ENCODE data around the gene NEK1. TPM values are rescaled to one million over a fixed set of nuclear protein-coding genes. Genes with fewer than 3 reads are reported as not detected.
"Not testable (repeated sequence)": the region's sequence is repeated elsewhere in the genome, so short reads cannot be mapped to it uniquely, and the experiment has no call there.

Gene NEK1
- total RNA-seq, 2 donors from 2014 or later, result 11.8 to 13.5 TPM

DNA sequence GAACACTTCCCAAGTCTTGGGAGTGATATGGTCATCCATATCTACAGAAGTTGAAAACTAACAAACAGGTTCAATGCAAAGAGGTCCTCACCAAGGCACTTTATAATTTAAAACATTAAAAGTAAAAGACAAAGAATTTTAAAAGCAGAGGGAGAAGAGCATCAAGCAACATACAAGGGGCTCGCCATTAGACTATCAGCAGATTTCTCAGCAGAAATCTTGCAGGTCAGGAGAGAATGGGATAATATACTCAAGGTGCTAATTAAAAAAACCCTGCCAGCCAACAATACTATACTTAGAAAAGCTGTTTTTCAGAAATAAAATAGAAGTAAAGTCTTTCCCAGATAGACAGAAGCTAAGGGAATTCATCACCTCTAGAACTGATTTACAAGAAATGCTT is 121.2 kb downstream of the NEK1 start:
- peaks cover 13% of the 10 kb centered on the region for H3K4me1 Mint-ChIP-seq
- no peak for ATAC-seq
- H3K27me3 Mint-ChIP-seq, result no peaks in the 10 kb centered on the region
- no peaks in the 10 kb centered on the region for H3K9me3 ChIP-seq (ENCODE audit: control insufficient read depth, low read length, poor library complexity, severe bottlenecking)
- H3K36me3 Mint-ChIP-seq (ENCODE audit: low read depth), result peaks cover 6% of the 10 kb centered on the region
- H3K4me3 Mint-ChIP-seq, result no peak overlapping the region
- DNase-seq, result no peak
- no peak overlapping the region for H3K27ac Mint-ChIP-seq

DNA sequence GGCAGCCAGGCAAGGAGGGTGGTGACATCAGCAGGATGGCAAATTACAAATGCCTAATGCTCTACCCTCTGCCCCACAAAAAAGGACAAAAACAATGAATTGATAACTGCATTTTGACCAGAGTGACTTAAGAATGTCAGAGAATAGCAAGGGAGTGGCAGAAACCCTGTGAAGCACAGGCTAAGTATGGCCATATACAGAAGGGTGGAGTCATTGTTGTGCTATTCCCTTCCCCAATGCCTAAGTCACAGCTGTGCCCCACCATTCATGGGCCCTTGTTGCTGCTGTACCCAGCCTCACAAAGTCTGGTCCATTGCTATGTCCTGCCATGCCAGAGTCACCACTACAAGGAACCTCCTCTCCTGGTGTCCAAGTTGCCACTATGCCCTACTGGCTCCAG is 123.1 kb downstream of the NEK1 start:
- H3K4me1 Mint-ChIP-seq, result peaks cover 13% of the 10 kb centered on the region
- DNase-seq (no peak), ATAC-seq (no peak)
- no peak overlapping the region for H3K4me3 Mint-ChIP-seq
- H3K36me3 Mint-ChIP-seq (ENCODE audit: low read depth), result peaks cover 6% of the 10 kb centered on the region
- no peak overlapping the region for H3K27ac Mint-ChIP-seq
- no peaks in the 10 kb centered on the region for H3K9me3 ChIP-seq (ENCODE audit: control insufficient read depth, low read length, poor library complexity, severe bottlenecking)
- no peaks in the 10 kb centered on the region for H3K27me3 Mint-ChIP-seq

DNA sequence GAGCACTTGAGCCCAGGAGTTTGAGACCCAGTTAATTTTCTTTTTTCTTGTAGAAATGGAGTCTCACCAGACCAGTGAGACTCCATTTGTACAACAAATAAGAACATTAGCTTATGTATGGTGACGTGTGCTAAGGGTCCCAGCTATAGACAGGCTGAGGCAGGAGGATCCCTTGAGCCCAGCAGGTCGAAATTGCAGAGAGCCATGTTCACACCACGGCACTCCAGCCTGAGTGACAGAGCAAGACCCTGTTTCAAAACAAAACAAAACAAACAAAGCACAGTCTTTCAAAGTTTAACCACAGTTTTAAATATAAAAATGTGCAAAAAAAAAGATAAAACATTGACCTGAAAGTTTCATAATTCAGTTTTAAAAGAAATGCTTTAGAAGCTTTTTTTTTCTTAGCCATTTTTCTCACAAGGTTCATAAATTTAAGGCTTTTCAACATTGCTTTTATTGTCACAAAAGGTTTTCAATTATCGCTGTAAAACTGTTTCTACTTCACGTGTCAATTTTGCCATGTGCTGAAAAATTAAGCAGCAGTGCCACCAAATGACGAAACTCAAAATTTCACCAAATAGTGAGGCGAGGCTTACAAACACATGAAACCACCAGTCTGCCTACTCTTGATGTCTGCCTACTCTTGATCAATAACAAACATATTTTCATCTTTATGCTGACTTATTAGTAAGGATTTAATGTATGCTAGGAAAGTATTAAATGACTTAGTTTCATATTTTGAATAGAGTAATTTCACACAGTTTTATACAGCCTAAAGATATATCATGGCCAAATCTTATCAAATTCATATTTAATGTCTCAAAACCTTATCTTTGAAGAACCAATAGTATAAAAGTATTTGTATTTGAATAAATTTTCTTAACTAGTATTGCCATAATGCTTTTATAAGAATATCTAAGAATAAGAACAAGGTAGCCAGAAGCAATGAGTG is 126.3 kb downstream of the NEK1 start:
- H3K27ac Mint-ChIP-seq, result no peak overlapping the region
- no peak for ATAC-seq
- H3K27me3 Mint-ChIP-seq, result no peaks in the 10 kb centered on the region

DNA sequence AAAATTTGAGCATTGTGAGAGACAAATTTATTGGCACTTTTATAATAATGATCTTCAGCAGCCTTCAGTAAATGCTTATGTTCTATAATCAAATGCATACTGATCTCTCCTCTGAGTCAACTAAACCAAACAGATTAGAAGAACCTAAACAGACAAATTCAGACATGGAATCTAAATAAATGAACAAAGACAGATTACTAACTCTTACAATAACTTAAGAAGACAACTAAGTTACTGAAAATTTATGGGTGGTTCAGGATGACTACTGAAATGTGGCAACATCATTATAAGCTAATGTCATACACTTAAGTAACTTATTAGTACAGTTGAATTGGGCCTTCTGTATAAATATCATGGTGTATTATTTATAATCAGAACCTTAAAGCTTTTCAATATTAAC is 127.3 kb downstream of the NEK1 start:
- DNase-seq, result no peak
- peaks cover 6% of the 10 kb centered on the region for H3K36me3 Mint-ChIP-seq (ENCODE audit: low read depth)
- H3K4me3 Mint-ChIP-seq, result no peak overlapping the region
- no peak for ATAC-seq
- peaks cover 3% of the 10 kb centered on the region for H3K4me1 Mint-ChIP-seq
- H3K27ac Mint-ChIP-seq, result peak overlapping the region; percentile 45
- H3K9me3 ChIP-seq (ENCODE audit: control insufficient read depth, low read length, poor library complexity, severe bottlenecking), result no peaks in the 10 kb centered on the region
- H3K27me3 Mint-ChIP-seq, result no peaks in the 10 kb centered on the region

More for the DNA sequence above, 126.3 kb downstream of the NEK1 start:
- H3K4me1 Mint-ChIP-seq, result peaks cover 7% of the 10 kb centered on the region
- peaks cover 9% of the 10 kb centered on the region for H3K36me3 Mint-ChIP-seq (ENCODE audit: low read depth)
- no peak overlapping the region for H3K4me3 Mint-ChIP-seq
- peak in 1 of 3 donors; percentile 20 for DNase-seq
- no peaks in the 10 kb centered on the region for H3K9me3 ChIP-seq (ENCODE audit: control insufficient read depth, low read length, poor library complexity, severe bottlenecking)

DNA sequence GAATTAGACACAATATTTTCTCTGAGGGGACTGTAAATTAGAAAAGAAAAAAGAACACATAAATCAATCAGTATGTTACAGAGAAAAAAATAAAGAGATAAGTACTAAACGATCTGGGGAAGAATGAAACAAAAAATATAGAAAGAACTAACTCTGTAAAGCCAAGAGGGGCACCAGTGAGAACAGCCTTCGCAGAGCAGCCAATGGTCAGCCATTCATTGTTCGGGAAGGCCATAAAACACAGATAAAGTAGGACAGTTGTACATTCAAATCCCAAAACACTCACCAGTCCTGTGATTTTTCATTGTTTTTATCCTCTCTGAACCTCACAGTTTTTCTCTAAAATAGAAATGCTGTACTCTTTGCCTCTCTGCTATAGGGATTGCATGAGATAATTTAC is 127.9 kb downstream of the NEK1 start:
- no peaks in the 10 kb centered on the region for H3K9me3 ChIP-seq (ENCODE audit: control insufficient read depth, low read length, poor library complexity, severe bottlenecking)
- Mint-ChIP-seq H3K27me3 (no peaks in the 10 kb centered on the region), H3K36me3 (ENCODE audit: low read depth) (peaks cover 4% of the 10 kb centered on the region), H3K27ac (peak overlapping the region; percentile 45), H3K4me1 (no peaks in the 10 kb centered on the region), H3K4me3 (no peak overlapping the region)
- no peak for DNase-seq
- ATAC-seq, result no peak

DNA sequence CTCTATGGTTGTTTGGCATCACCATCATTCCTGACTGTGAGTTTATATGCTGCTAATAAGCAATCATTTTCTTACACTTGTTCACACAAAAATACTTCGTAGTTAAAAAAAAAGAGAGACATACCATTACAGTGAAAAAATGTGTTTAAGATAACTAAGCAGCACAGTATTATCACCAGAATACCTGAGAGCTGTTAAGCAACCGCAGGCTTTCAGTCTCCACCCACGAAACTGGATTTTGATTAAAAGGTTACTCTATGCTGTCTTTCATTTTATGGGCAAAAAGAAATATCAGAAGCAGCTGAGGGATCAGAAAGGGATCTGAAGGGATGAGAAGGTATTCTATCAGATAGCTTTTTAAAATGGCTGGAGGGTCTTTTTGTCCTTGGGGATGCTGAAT is 148.3 kb downstream of the NEK1 start:
- no peaks in the 10 kb centered on the region for H3K9me3 ChIP-seq (ENCODE audit: control insufficient read depth, low read length, poor library complexity, severe bottlenecking)
- Mint-ChIP-seq H3K27ac (no peak overlapping the region), H3K4me1 (no peaks in the 10 kb centered on the region), H3K27me3 (no peaks in the 10 kb centered on the region), H3K4me3 (no peak overlapping the region), H3K36me3 (ENCODE audit: low read depth) (peaks cover 10% of the 10 kb centered on the region)
- DNase-seq (no peak), ATAC-seq (no peak)

DNA sequence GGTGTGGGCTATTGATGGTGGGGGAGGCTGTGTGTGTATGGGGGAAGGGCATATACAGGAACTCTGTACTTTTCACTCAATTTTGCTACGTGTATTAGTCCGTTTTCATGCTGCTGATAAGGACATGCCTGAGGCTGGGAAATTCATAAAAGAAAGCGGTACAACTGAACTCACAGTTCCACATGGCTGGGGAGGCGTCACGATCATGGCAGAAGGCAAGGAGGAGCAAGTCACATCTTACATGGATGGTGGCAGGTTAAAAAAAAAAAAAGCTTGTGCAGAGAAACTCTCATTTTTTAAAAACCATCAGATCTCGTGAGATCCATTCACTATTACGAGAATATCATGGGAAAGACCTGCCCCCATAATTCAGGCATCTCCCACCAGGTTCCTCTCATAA is 152.3 kb downstream of the NEK1 start:
- H3K27ac Mint-ChIP-seq, result no peak overlapping the region
- no peak for ATAC-seq
- H3K9me3 ChIP-seq (ENCODE audit: control insufficient read depth, low read length, poor library complexity, severe bottlenecking), result no peaks in the 10 kb centered on the region
- H3K4me1 Mint-ChIP-seq, result no peaks in the 10 kb centered on the region
- H3K4me3 Mint-ChIP-seq, result no peak overlapping the region
- DNase-seq, result no peak
- no peaks in the 10 kb centered on the region for H3K27me3 Mint-ChIP-seq
- peaks cover 20% of the 10 kb centered on the region for H3K36me3 Mint-ChIP-seq (ENCODE audit: low read depth)

DNA sequence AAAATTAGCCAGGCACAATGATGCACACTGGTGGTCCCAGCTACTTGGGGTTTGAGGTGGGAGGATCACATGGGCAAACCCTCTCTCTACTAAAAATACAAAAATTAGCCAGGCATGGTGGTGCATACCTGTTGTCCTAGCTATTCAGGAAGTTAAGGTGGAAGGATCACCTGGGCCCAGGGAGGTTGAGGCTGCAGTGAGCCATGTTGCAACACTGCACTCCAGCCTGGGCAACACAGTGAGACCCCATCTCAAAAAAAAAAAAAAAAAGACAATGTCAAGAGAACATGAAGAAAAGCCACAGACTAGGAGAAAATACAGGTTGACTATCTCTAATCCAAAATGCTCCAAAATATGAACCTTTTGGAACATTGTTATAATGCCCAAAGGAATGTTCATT is 153.8 kb downstream of the NEK1 start:
- Mint-ChIP-seq H3K4me1 (no peaks in the 10 kb centered on the region), H3K4me3 (no peak overlapping the region), H3K27me3 (no peaks in the 10 kb centered on the region), H3K27ac (no peak overlapping the region), H3K36me3 (ENCODE audit: low read depth) (peaks cover 20% of the 10 kb centered on the region)
- ATAC-seq, result no peak
- no peak for DNase-seq
- no peaks in the 10 kb centered on the region for H3K9me3 ChIP-seq (ENCODE audit: control insufficient read depth, low read length, poor library complexity, severe bottlenecking)

DNA sequence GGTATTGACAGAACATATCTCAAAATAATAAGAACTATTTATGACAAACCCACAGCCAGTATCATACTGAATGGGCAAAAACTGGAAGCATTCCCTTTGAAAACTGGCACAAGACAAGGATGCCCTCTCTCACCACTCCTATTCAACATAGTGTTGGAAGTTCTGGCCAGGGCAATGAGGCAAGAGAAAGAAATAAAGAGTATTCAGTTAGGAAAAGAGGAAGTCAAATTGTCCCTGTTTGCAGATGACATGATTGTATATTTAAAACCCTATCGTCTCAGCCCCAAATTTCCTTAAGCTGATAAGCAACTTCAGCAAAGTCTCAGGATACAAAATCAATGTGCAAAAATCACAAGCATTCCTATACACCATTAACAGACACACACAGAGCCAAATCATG is 159.7 kb downstream of the NEK1 start:
- not testable (repeated sequence) for DNase-seq; H3K4me1 Mint-ChIP-seq; H3K27me3 Mint-ChIP-seq; ATAC-seq; H3K4me3 Mint-ChIP-seq; H3K27ac Mint-ChIP-seq; H3K9me3 ChIP-seq (ENCODE audit: control insufficient read depth, low read length, poor library complexity, severe bottlenecking)
- H3K36me3 Mint-ChIP-seq (ENCODE audit: low read depth), result peaks cover 21% of the 10 kb centered on the region

DNA sequence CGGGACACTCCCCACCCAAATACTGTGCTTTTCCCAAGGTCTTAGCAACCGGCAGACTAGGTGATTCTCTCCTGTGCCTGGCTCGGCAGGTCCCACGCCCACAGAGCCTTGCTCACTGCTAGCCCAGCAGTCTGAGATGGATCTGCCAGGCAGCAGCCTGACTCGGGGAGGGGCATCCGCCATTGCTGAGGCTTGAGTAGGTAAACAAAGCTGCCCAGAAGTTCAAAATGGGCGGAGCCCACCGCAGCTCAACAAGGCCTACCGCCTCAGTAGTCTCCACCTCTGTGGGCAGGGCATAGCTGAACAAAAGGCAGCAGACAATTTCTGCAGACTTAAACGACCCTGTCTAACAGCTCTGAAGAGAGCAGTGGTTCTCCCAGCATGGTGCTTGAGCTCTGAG is 163.4 kb downstream of the NEK1 start:
- peaks cover 17% of the 10 kb centered on the region for H3K36me3 Mint-ChIP-seq (ENCODE audit: low read depth)
- not testable (repeated sequence) for H3K4me3 Mint-ChIP-seq; DNase-seq; H3K27me3 Mint-ChIP-seq; H3K4me1 Mint-ChIP-seq; H3K9me3 ChIP-seq (ENCODE audit: control insufficient read depth, low read length, poor library complexity, severe bottlenecking); ATAC-seq; H3K27ac Mint-ChIP-seq

DNA sequence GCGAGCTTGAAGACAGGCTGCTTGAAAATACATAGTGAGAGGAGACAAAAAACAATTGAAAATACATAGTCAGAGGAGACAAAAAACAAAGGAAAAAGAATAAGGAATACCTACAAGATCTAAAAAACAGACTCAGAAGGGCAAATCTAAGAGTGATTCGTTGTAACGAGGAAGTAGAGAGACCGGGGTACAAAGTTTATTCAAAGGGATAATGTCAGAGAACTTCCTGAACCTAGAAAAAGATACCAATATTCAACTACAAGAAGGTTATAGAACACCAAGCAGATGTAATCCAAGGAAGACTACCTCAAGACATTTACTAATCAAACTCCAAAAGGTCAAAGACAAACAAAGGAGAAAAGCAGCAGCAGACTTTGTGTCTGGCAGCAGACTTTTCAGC is 165.6 kb downstream of the NEK1 start:
- H3K9me3 ChIP-seq (ENCODE audit: control insufficient read depth, low read length, poor library complexity, severe bottlenecking), result no peaks in the 10 kb centered on the region
- no peak for ATAC-seq
- no peaks in the 10 kb centered on the region for H3K4me1 Mint-ChIP-seq
- H3K27ac Mint-ChIP-seq, result no peak overlapping the region
- H3K36me3 Mint-ChIP-seq (ENCODE audit: low read depth), result peaks cover 15% of the 10 kb centered on the region
- H3K27me3 Mint-ChIP-seq, result no peaks in the 10 kb centered on the region
- no peak overlapping the region for H3K4me3 Mint-ChIP-seq
- no peak for DNase-seq

DNA sequence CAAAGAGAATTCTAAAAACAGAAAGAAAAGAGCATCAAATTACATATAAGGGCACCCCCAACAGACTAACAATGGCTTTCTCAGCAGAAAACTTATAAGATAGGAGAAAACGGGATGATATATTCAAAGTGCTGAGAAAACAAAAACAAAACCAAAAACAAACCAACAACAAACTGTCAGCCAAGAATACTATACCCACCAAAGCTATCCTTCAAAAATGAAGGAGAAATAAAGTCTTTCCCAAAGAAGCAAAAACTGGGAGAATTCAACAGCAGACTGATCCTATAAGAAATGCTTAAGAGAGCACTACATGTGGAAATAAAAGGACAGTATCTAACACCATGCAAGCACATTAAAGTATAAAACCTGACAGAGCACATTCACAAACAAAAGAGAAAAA is 168.6 kb downstream of the NEK1 start:
- Mint-ChIP-seq H3K4me1 (peaks cover under 1% of the 10 kb centered on the region), H3K27ac (no peak overlapping the region), H3K36me3 (ENCODE audit: low read depth) (peaks cover 11% of the 10 kb centered on the region), H3K4me3 (no peak overlapping the region), H3K27me3 (no peaks in the 10 kb centered on the region)
- H3K9me3 ChIP-seq (ENCODE audit: control insufficient read depth, low read length, poor library complexity, severe bottlenecking), result no peaks in the 10 kb centered on the region
- ATAC-seq, result no peak
- DNase-seq, result no peak

DNA sequence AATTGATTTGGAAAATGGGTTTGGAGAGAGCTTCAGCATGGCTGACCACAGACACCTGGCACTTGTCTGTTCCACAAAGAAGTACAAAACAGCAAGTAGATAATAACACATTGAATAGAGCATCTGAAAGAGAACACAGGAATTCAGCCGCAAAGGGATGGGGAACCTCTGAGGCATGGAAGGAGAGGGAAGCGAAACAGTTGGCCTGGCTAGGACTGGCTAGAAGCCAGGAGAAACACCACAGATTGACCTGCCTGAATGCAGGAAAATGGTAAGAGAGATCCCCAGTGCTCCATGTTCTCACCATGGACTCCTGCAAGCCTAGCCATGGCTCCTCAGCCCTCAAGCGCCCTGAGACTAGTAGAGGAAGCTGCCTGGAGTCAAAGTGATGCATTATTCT is 171.9 kb downstream of the NEK1 start:
- peaks cover 11% of the 10 kb centered on the region for H3K36me3 Mint-ChIP-seq (ENCODE audit: low read depth)

DNA sequence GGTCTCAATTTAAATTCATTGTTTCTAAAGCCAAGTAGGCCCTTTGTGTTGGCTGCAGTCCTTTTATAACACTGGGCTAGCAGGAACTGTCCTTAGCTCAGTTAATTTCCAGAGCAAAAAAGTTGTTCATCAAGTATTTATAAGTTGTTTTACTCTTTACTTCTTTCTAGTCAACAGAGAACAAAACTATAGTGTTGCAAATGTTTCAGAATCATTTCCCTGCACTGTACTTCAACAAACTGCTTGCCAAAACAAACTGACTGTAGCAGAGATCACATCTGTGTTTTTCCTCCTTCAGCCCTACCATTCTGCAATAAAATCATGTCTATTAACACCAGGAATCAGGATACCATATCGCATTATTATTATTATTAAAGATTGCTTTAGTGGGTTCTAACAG is 173.1 kb downstream of the NEK1 start:
- H3K4me3 Mint-ChIP-seq, result no peak overlapping the region
- ATAC-seq (no peak), DNase-seq (no peak)
- no peaks in the 10 kb centered on the region for H3K9me3 ChIP-seq (ENCODE audit: control insufficient read depth, low read length, poor library complexity, severe bottlenecking)
- no peak overlapping the region for H3K27ac Mint-ChIP-seq
- peaks cover 2% of the 10 kb centered on the region for H3K4me1 Mint-ChIP-seq
- peaks cover 5% of the 10 kb centered on the region for H3K36me3 Mint-ChIP-seq (ENCODE audit: low read depth)
- H3K27me3 Mint-ChIP-seq, result no peaks in the 10 kb centered on the region

More for the DNA sequence above, 171.9 kb downstream of the NEK1 start:
- H3K27me3 Mint-ChIP-seq, result no peaks in the 10 kb centered on the region
- DNase-seq, result no peak
- no peak overlapping the region for H3K4me3 Mint-ChIP-seq
- H3K27ac Mint-ChIP-seq, result no peak overlapping the region
- H3K9me3 ChIP-seq (ENCODE audit: control insufficient read depth, low read length, poor library complexity, severe bottlenecking), result no peaks in the 10 kb centered on the region
- ATAC-seq, result no peak
- H3K4me1 Mint-ChIP-seq, result peaks cover 2% of the 10 kb centered on the region

Data from T-helper 17 cell (primary cell).